Measurements from ENCODE around the gene FATE1.
"Not testable (repeated sequence)": the region's sequence is repeated elsewhere in the genome, so short reads cannot be mapped to it uniquely, and the experiment has no call there.

FATE1 gene

GRCh38 chrX:151688695-151689094 is 27.1 kb upstream of the FATE1 start:
- TF ChIP-seq CTCF (IDR thresholded peaks at IDR 0.05; ENCODE audit: borderline replicate concordance, control extremely low read depth, extremely low read depth, insufficient read depth, missing control alignments) = no peak
- in situ Hi-C loops (cut with MboI; ENCODE audit: low sequenced_read_pairs, unreplicated experiment) = no loop called here
- DNase-seq (ENCODE audit: low spot score) = no peak

GRCh38 chrX:151692825-151693224 is 23.0 kb upstream of the FATE1 start:
- TF ChIP-seq CTCF (IDR thresholded peaks at IDR 0.05; ENCODE audit: borderline replicate concordance, control extremely low read depth, extremely low read depth, insufficient read depth, missing control alignments) = no peak
- in situ Hi-C loops (cut with MboI; ENCODE audit: low sequenced_read_pairs, unreplicated experiment) = no loop called here
- no peak for DNase-seq (ENCODE audit: low spot score)

GRCh38 chrX:151694121-151694520 is 21.7 kb upstream of the FATE1 start:
- no peak for TF ChIP-seq CTCF (IDR thresholded peaks at IDR 0.05; ENCODE audit: borderline replicate concordance, control extremely low read depth, extremely low read depth, insufficient read depth, missing control alignments)
- DNase-seq (ENCODE audit: low spot score) = no peak
- in situ Hi-C loops (cut with MboI; ENCODE audit: low sequenced_read_pairs, unreplicated experiment) = no loop called here

GRCh38 chrX:151694661-151695582 is 20.9 kb upstream of the FATE1 start, which contains the start of gene PRRG3:
PRRG3 (plus strand) TSS chrX:151695458; CDS start chrX:151698815, 3,357 bp downstream.
- in situ Hi-C loops (cut with MboI; ENCODE audit: low sequenced_read_pairs, unreplicated experiment) = no loop called here
- DNase-seq (ENCODE audit: low spot score) = no peak
- no peak for TF ChIP-seq CTCF (IDR thresholded peaks at IDR 0.05; ENCODE audit: borderline replicate concordance, control extremely low read depth, extremely low read depth, insufficient read depth, missing control alignments)

GRCh38 chrX:151695583-151696340 is 20.1 kb upstream of the FATE1 start:
- TF ChIP-seq CTCF (IDR thresholded peaks at IDR 0.05; ENCODE audit: borderline replicate concordance, control extremely low read depth, extremely low read depth, insufficient read depth, missing control alignments) = no peak
- in situ Hi-C loops (cut with MboI; ENCODE audit: low sequenced_read_pairs, unreplicated experiment) = no loop called here
- DNase-seq (ENCODE audit: low spot score) = no peak

GRCh38 chrX:151697082-151697481 is 18.8 kb upstream of the FATE1 start:
- in situ Hi-C loops (cut with MboI; ENCODE audit: low sequenced_read_pairs, unreplicated experiment); DNase-seq (ENCODE audit: low spot score): not testable (repeated sequence)

GRCh38 chrX:151697522-151697921 is 18.3 kb upstream of the FATE1 start:
- no peak for TF ChIP-seq CTCF (IDR thresholded peaks at IDR 0.05; ENCODE audit: borderline replicate concordance, control extremely low read depth, extremely low read depth, insufficient read depth, missing control alignments)
- DNase-seq (ENCODE audit: low spot score) = no peak
- in situ Hi-C loops (cut with MboI; ENCODE audit: low sequenced_read_pairs, unreplicated experiment) = no loop called here

All from GM13976 (cell line).